Right lung (tissue), 5 donors: Measurements from ENCODE around the gene PITPNC1. TPM values are rescaled to one million over a fixed set of nuclear protein-coding genes. Genes with fewer than 3 reads are reported as not detected.
"Not testable (repeated sequence)": the region's sequence is repeated elsewhere in the genome, so short reads cannot be mapped to it uniquely, and the experiment has no call there.

ENCODE experiments used
- DNase-seq, 2 donors: peaks; one replicate each; pipeline ENCODE4 v3.0.0-alpha.2; 2013
- polyA plus RNA-seq, 5 donors: library from polyadenylated mRNA; unstranded; fragments of 120-200 nt; gene quantifications; one replicate each; pipeline versions ENCODE4 v1.2.1 to v1.2.3, GENCODE V29; 2013; ENCODE audit warnings: inconsistent platforms in 1 of 5, low replicate concordance in 1 of 5; ENCODE audit not compliant: insufficient read length in 5 of 5, insufficient read depth in 1 of 5

Gene PITPNC1
- polyA plus RNA-seq, 5 donors, result 9.1 to 12.0 (median 10.1) TPM

DNA sequence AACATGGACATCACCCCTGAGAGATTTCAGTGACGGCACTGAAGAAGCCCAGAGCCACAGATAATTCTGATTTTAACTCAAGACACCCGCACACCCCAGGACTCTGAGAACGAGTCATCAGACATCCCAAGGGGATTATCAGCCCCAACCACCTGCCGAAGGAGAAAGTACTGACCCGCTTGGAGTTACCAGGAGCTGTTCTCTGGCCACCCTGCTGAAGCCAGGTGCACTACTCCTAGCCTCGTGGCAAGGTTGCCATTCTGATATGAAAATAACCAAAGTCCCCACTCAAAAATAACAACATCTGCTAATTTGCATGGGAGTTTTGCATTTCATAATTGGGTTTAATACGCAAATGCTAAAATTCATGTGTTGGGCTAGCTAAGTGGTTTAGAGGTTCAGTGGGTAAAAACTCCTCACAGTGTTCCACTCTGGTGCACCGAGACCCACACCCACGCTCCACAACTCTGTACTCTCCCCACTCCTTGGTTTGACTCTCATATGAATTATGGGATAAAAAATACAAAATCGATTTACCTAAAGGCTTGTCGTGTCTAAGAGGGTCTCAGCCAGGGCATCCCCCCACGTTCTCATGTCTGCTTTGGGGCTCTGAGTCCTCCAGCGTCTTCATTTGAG is 197.7 kb downstream of the PITPNC1 start:
- DNase-seq, result no peak

DNA sequence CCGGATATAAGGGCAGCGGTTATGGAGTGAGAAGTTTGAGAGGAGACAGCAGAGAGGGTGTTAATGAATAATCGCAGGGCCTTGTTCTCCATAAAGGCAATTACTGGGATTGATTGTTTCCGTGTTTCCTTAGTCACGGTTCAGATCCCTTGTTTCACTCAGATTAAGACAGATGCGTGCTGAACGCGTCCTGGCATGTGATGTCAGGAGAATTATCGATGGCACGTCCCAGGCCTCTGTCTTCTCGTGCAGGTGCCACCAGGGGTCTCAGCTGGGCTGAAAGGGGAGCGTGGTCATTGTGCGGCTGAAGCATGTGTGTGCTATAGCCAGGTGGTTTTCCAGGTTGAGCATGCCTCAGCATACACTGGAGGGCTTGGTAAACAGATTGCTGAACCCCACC is 198.2 kb downstream of the PITPNC1 start:
- DNase-seq, result no peak

DNA sequence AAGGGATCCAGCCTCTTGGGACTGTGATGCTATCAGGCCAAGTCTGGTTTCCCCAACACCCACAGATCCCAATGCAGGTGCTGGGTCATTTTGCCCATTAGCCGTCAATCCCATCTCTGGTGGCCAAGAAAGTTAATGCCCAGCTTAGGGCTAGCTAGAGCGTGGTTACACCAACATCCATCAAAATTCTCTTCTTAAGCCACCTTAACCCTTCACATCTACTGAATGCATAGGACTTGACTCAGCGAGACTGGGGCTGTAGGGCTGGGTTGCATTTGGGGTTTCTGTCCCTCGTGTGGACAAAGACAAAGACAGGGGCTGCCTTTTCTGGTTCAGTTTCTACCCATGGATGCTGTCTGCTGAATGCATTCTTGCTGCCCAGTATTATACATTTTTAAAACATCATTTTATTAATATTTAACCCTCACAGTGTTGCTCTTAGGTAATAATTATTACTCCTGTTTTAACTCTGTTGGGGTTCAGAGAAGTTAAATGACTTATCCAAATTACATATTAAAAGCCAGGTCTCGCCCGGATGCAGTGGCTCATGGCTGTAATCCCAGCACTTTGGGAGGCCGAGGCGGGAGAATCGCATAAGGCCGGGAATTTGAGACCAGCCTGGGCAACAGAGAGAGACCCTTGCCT is 199.5 kb downstream of the PITPNC1 start:
- DNase-seq, result no peak

DNA sequence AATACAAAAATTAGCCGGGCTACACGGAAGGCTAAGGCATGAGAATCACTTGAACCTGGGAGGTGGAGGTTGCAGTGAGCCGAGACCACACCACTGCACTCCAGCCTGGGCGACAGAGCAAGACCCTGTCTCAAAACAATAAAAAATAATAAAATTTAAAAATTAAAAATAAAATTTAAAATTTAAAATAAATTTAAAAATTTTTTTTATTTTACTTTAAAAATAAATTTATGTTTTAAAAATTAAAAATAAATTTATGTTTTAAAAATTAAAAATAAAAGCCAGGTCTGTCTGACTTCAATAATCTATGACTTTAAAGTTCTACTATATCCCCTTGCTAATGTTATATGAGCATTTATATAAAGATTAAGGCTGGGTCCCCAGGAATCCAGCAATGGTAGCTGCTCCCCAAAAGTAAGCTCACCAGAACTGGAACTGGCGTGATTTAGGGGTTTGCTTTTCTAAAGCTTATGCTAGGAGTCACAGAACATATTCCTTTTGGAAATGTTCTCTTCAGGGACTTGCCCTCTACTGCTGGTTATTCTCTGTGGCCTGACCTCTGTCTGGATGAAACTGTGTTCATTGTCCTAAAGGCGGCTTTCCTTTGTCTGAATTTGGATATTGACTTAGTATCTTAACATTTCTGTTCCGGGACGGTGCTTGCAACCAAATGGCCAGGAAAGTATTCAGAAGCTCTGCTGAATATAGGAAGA is 200.5 kb downstream of the PITPNC1 start:
- no peak for DNase-seq

DNA sequence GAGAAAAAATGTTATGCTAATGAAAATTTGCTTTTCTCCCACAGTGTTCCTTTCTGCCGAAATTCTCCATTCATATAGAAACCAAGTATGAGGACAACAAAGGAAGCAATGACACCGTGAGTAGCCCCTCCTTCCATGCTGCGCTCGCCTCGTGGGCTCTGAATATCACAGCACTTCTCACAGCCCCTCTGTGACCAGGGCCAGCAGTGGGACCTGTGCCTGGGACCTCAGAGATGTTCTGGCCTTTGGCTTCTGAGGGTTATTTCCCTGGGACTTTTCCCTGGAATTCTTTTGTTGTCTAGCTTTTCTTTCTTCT is 201.0 kb downstream of the PITPNC1 start:
- DNase-seq, result no peak

DNA sequence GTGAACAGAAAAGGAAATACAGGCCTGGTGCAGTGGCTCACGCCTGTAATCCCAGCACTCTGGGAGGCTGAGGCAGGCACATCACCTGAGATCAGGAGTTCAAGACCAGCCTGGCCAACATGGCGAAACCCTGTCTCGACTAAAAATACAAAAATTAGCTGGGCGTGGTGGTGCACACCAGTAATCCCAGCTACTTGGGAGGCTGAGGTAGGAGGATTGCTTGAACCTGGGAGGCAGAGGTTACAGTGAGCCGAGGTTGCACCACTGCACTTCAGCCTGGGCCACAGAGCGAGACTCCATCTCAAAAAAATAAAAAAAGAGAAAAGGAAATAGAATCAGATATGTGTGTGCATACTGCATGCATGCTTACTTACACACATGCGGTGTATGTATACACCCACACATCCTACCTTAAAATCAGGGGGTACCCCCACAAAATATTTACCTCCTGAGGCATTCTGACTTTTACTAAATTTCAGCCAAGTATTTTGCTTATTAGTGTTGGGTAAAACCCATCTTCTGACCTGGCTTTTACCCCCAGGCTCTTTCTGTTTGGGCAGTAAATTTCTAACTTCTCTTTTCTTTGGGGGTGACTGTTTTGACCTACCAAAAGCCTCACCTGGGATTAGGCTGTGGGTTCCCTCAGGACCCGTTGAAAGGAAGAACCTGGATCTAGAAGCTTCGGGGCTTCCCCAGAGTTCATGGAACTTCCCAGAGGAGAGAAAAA is 201.8 kb downstream of the PITPNC1 start:
- not testable (repeated sequence) for DNase-seq

DNA sequence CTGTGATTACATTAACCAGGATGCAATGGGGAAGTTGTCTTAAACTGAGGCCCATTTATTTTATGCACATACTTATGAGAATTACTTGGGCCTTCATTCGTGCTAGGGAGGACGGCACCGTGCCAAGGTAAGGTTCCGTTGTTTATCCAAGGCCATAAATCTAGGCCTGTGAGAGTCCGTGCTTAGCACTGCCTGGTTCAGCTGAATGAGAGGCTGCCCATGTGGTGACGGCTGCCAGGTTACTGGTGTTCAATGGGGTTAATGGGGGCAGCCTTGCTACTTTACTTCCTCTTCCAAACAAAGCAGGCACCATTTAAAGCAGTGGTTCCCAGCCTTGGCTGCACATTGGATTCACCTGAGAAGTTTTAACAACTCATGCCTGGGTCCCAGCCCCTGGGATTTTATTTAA is 205.6 kb downstream of the PITPNC1 start:
- no peak for DNase-seq

DNA sequence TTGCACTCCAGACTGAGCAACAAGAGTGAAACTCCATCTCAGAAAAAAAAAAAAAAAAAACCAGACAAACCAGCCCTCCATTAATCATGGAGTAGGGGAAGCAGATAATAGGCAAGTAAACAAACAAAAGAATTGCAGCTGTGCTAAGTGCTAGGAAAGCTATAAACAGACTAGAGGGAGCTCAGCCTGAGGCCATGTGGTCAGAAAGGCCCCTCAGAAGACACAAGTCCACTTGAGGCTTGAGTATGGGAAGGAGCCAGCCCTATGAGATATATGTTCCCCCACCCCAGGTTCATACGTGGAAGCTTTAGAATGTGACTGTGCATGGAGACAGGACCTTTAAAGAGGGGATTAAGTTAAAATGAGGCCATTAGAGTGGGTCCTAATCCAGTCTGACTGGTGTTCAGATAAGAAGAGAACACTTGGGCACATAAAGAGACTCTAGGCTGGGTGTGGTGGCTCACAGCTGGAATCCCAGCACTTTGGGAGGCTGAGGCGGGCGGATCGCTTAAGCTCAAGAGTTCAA is 208.1 kb downstream of the PITPNC1 start:
- DNase-seq, result no peak

DNA sequence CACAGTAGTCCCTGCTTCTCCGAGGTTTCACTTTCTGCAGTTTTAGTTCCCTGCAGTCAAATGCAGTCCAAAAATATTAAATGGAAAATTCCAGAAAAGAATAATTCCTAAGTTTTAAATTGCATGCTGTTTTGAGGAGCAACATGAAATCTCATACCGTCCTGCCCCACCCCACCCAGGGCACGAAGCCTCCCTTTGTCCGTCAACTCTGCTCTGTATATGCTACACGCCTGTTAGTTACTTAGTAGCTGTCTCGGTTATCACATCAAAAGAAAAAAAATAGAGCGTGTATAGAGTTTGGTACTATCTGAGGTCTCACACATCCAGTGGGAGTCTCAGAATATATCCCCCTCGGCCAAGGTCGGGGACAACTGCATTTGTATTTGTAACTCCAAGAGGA is 211.2 kb downstream of the PITPNC1 start:
- no peak for DNase-seq

DNA sequence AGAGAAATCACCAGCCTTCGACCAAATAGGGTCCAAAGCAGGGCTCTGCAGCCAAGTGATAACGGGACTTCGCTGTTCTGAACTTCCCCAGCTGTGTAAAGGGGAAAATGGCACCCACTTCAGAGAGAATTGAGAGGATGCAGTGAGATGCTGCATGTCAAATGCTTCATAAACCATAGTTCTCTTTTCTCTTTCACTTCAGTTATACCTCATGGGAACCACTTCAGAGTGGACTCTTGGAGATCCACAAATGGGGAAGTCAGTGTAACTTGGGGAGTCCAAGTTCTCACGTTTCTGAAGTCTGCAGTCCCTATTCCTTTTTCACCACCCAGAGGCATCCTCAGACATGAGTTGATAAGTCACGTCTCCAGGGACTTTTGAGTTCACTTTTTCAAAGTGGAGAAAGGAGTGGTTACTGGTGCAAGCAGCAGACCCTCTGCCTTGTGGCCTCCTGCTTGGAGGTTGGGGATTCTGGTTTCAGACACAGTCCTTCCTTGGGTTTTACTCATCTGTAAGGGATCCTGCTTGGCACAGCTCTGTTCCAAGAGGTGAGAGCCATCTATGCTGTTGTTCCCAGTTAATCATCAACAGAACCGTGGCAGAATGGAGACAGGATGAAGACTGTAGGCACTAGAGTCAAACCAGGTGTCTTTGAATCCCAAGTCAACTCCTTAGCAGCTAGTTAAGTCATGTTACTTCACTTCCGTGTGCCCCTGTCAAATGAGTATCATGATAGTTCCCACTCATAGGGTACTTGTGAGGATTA is 217.2 kb downstream of the PITPNC1 start:
- DNase-seq, result no peak

DNA sequence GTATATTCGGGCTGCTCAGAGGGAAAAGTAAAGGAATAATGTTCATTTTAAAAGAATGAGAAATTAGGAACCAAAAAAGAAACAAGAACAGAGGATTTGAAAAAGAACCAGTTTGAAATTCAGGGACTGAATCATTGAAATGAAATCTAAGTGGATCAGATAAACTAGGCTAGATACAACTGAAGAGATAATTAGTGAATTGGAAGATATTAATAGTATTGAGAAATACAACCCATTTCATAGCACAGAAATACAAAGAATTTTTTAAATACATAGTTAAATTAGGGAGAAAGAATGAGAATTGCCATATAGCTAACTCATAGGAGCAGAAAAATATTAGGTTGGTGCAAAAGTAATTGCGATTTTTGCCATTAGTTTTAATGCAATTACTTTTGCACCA is 223.3 kb downstream of the PITPNC1 start:
- no peak for DNase-seq

DNA sequence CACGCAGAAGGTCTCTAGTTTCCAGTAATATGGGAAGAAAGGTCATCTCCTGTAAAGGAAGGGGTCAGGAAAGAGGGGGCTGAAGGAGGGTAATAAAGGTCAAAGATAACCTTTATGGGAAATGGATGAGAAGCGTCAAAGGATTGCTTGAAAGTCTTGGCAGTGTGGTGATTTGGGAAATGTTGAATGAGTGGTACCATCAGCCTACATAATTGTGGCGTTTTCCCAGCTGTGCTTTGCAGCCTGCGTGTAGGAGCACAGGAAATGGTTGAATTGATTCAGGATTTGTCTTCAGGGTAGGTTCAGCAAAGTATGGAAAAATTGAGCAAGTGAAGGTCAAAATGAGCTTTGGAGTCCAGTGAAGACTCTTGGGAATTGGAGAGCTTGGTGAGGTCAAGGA is 224.8 kb downstream of the PITPNC1 start:
- no peak for DNase-seq

DNA sequence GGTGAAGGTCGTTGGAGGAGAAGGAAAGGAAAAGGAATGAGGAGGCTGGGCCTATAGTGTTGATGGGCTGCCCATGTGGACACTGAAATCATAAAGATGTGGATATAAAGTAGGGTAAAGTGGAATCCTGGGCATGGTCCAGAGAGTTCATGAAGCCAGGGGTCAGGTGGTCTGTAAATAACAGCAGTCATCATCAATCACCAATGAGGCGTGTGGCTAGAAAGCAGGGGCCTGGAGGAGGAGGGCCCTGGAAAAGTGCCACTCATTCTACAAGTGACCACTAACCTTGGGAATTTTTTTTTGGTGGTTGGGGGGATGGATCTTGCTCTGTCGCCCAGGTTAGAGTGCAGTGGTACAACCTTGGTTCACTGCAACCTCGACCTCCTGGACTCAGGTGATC is 225.4 kb downstream of the PITPNC1 start:
- DNase-seq, result no peak

DNA sequence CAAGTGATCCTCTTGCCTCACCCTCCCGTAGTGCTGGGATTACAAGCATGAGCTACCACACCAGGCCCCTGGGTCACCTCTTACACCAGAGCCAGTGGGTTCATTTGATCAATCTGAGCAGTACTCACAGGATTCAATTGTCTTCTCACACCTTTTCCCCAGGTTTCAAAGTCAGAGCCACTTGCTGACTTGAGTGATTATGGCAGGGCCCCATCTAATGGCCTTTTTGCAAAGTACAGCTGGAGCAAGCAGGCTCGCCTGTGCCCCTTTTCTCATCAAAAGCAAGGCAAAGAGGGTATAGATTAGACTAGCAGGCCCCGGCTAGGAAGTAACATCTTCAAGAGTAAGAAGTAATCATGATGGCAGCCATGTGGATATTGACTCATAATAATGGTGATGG is 225.9 kb downstream of the PITPNC1 start:
- no peak for DNase-seq

DNA sequence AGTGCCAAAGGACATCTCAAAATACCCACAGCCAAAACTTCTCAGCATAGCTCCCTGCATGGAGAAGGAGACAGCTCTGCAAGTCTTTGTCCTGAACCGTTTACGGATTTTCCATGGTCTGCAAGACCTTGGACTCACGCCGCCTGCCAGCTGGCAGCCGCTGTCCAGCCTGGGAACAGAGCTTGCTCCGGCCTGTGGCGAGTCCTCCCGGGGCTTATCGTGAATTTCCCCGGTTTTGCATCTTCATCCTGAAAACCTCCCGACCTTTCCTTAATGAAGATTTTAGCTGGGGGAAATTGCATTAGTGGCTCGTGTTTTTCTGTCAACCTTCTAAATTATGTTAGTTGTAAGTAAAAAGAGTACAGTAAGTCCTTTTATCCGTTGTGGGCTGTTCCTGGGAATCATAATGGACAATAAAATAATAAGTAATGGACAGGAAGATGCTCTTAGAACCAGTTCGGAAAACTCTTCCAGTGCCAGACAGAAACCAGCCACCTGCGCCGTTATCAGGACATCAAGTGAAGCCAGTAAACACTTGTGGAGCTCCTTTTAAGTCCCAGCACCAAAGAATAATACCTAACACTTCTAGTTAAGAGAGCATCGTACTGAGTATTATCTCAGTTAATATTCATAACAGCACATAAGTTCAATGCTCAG is 228.3 kb downstream of the PITPNC1 start:
- DNase-seq, result peak; percentile 48 to 54

DNA sequence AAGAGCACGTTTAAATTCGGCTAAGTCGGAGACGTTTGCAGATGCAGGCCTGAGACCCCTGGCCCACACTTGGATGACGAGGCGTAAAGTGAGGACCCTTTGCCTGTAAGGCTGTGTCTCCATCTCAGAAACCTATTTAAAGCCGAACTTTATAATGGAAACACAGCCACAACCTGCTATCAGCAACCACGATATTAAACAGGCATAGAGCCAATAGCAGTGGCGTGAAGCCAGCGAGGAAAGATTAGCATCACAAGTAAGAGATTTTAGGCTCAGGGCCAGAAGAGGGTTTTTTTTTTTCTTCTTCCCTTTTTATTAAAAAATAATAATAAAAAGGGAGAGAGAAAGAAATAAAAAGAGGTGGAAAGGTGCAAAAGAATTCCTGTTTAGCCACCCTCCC is 229.4 kb downstream of the PITPNC1 start:
- peak; percentile 38 to 39 for DNase-seq

DNA sequence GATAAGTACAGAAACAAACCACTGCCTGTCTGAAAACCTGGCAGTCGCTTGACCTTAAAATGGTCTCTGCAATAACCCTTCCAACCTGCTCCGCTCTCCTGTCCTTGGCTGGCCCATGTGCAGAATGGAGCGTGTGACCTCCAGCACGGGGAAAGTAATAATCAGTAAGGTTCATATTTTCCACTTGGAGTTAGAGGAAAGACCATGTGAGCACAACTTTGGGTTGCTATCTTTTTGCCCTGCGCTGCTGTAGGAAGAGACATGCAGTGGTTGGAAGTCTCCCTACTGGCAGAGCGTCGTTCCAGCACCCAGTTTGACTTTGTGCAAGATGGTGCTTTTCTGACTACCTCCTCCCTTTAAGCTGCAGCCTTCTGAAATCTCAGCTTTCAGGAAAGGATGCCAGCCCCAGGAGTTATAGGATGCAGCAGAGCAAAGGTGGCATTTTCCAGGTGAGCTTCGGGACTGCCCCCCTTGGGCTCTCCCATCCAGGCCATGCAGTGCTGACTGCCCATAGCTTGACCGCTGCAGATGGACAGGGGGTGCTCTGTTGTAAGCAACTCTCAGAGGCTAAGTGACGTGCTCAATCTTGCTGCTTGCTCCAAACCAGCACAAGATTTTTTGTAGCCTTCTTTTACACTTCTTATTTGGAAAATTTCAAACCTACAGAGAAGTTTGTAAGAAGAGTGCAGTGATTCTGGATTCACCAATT is 230.0 kb downstream of the PITPNC1 start:
- DNase-seq, result no peak

DNA sequence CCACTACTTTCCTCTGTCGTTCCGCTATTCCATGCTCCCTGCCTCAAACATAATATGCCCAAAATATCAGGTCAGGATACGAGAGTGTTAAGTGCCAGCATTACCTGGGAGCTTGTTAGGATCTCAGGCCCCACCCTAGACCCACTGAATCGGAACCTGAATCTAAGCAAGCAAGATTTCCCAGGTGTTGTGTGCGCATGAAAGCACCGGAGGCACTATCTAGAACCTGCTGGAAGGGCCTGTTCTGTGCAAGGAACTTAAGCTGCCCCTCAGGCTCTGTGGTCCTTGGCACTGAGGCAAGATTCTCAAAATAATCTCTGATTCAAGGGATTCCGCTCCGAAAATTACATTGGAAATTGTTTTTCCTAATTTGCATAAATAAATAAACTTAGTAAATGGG is 233.0 kb downstream of the PITPNC1 start:
- no peak for DNase-seq

DNA sequence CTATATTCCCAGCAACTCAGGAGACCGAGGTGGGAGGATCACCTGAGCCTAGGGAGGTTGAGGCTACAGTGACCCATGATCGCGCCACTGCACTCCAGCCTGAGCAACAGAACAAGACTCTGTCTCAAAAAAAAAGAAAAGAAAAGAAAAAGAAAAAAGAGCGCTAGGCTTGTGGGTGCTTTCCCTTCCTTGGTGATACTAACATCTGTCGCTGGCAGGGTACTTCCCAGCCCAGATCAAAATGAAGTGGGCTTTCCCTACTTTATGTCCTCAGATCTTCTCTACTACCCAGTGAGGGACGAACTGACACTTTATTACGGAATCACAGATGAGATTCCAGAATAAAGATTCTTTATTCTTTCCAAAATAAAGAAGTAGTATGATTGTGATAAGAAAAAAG is 236.9 kb downstream of the PITPNC1 start:
- DNase-seq, result no peak

DNA sequence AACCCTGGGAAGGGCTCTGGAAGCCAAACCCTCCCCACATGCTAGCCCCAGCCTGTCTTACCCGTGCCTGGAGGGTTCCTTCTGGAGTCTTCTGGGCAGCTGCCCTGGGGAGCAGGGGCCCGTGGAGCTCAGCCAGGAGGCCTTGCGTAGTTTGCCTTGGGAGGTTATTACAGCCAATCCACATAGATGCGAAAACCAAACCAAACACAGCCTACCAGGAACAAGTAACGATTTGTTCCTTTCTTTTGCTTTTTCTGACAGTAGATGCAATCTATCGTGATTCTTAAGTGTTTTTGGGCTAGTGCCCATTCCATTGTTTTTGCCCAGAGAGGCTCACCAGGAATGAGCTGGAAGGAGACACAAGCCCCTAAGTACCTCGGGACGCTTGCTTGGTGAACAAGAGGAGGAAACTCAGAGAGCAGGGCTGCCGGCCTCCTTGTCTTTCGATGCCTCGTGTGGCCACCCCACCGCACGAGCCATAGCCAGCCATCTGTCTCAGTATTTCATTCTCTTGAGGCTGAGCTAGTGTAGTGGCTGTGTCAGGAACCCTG is 238.0 kb downstream of the PITPNC1 start:
- no peak for DNase-seq
